CD4-positive, alpha-beta memory T cell (primary cell): ENCODE measurements around the gene LAMA3. TPM values are rescaled to one million over a fixed set of nuclear protein-coding genes. Genes with fewer than 3 reads are reported as not detected.

Experiments used
- CTCF ChIA-PET: fragments of 350-600 bp; sonication (Branson Sonifier 250); formaldehyde crosslinking; loops from one replicate; lab custom pipeline; 2021; ENCODE audit warnings: inconsistent platforms; ENCODE audit not compliant: partially characterized antibody; lab: Charles Lee
- POLR2A ChIA-PET: fragments of 350-600 bp; sonication (Branson Sonifier 250); formaldehyde crosslinking; loops from one replicate; lab custom pipeline; 2021; ENCODE audit not compliant: partially characterized antibody; lab: Charles Lee
- DNase-seq, 5 donors: peaks; one replicate each; pipeline versions ENCODE4 v3.0.0 to v3.0.0-alpha.2; 2020 to 2022; ENCODE audit warnings: mixed read lengths in 1 of 5
- H3K27ac ChIP-seq: one replicate; pipeline ENCODE4 v1.7.0; 2013; ENCODE audit warnings: low read depth, low read length
- H3K27me3 ChIP-seq: 2 replicates; pipeline ENCODE4 v1.7.0; 2013; ENCODE audit warnings: mild to moderate bottlenecking, low read length, moderate library complexity; ENCODE audit not compliant: insufficient read depth
- H3K36me3 ChIP-seq: 2 replicates; pipeline ENCODE4 v1.7.0; 2013; ENCODE audit warnings: mild to moderate bottlenecking, low read length, moderate library complexity; ENCODE audit not compliant: insufficient read depth
- H3K4me1 ChIP-seq: 2 replicates; pipeline ENCODE4 v1.7.0; 2013; ENCODE audit warnings: mild to moderate bottlenecking, low read length, moderate library complexity; ENCODE audit not compliant: insufficient read depth
- H3K4me3 ChIP-seq, 2 donors: one replicate each; pipeline ENCODE4 v1.7.0; 2013; ENCODE audit warnings: low read length in 2 of 2, mild to moderate bottlenecking in 1 of 2
- H3K9me3 ChIP-seq, 2 donors: one replicate each; pipeline ENCODE4 v1.7.0; 2013; ENCODE audit warnings: low read length in 2 of 2, control low read depth in 1 of 2; ENCODE audit not compliant: control insufficient read depth in 1 of 2
- H3K27ac Mint-ChIP-seq, 7 donors: one replicate each; pipeline ENCODE4 v1.8.0; 2020 to 2021; ENCODE audit warnings: mixed read lengths in 7 of 7, mild to moderate bottlenecking in 6 of 7, inconsistent platforms in 3 of 7, moderate library complexity in 3 of 7
- H3K27me3 Mint-ChIP-seq, 2 donors: one replicate each; pipeline ENCODE4 v1.8.0; 2020 to 2021; ENCODE audit warnings: mixed read lengths in 2 of 2
- H3K36me3 Mint-ChIP-seq, 2 donors: one replicate each; pipeline ENCODE4 v1.8.0; 2020 to 2021; ENCODE audit warnings: mixed read lengths in 2 of 2, inconsistent platforms in 1 of 2, mild to moderate bottlenecking in 1 of 2
- H3K4me1 Mint-ChIP-seq, 4 donors: one replicate each; pipeline ENCODE4 v1.8.0; 2020 to 2021; ENCODE audit warnings: mixed read lengths in 4 of 4, mild to moderate bottlenecking in 1 of 4
- H3K4me3 Mint-ChIP-seq, 8 donors: one replicate each; pipeline ENCODE4 v1.8.0; 2020 to 2021; ENCODE audit warnings: mixed read lengths in 8 of 8, mild to moderate bottlenecking in 7 of 8, moderate library complexity in 6 of 8, inconsistent platforms in 3 of 8
- H3K9me3 Mint-ChIP-seq, 8 donors: one replicate each; pipeline ENCODE4 v1.8.0; 2020 to 2021; ENCODE audit warnings: mixed read lengths in 8 of 8, mild to moderate bottlenecking in 5 of 8, inconsistent platforms in 3 of 8, moderate library complexity in 1 of 8
- intact Hi-C: fragments of 100-400 bp; cut with micrococcal nuclease; formaldehyde crosslinking; loops from one replicate; pipeline ENCODE4 v1.15.1; 2023
- polyA plus RNA-seq, 2 donors: library from polyadenylated mRNA; unstranded; fragments of 300-500 nt; fragmentation: Illumina TruSeq; gene quantifications; one replicate each; pipeline ENCODE4 v1.2.3, GENCODE V29; 2021
- total RNA-seq, 2 experiments: library from RNA; stranded (reverse); gene quantifications; one replicate each; pipeline ENCODE4 v1.2.3, GENCODE V29; 2021

LAMA3 gene
- total and polyA plus RNA-seq, 4 experiments from 2014 or later = not detected

DNA sequence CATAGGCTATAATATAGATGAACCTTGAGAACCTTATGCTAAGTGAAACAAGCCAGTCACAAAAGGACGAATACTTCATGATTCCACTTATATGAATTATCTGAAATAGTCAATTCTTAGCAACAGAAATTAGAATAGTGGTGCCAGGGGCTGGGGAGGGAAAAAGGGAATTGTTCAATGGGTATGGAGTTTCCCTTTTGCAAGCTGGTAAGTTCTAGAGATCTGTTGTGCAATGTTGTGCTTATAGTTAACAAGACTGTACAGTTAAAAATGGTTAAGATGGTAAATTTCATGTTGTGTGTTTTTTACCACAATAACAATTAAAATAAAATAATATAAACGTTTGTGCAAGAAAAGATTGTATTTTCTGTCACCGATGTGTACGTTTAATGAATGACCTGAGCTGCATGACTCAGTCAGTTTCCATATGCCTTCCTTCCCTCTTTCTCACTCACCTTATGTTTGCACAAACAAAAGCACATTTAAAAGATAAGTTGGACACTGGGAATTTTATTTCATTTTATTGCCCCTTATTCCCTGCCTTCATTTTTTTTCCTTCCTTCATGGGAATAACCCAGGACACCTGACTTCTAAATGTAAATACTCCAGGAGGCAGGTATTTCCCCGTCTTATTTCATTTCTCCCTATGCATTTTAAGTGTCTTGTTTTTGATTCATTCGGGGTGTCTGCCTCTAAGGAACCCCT, 181.6 kb downstream of the LAMA3 start:
- no peaks in the 10 kb centered on the region for H3K9me3 ChIP-seq
- H3K36me3 Mint-ChIP-seq = no peaks in the 10 kb centered on the region
- intact Hi-C loops = loop anchor here (5.0 kb wide), 1 partner anchor 44 kb away; no protein-coding TSS in a partner anchor
- H3K4me3 ChIP-seq = no peak overlapping the region
- H3K4me1 ChIP-seq = peaks cover 50% of the 10 kb centered on the region
- no peak overlapping the region for H3K27ac ChIP-seq
- POLR2A ChIA-PET = interaction anchor here (0.9 to 2.4 kb wide), 5 partner anchors 15 to 185 kb away, joined by 3 to 6 read pairs (median 4); no protein-coding TSS in a partner anchor
- no peaks in the 10 kb centered on the region for H3K36me3 ChIP-seq
- DNase-seq = no peak
- no peaks in the 10 kb centered on the region for H3K27me3 Mint-ChIP-seq
- no peaks in the 10 kb centered on the region for H3K27me3 ChIP-seq
- peaks cover 27 to 57% (median 45%) of the 10 kb centered on the region in 4 donors for H3K4me1 Mint-ChIP-seq
- CTCF ChIA-PET = interaction anchor here (2.0 kb wide), 1 partner anchor 48 kb away, joined by 11 read pairs; no protein-coding TSS in a partner anchor
- H3K27ac Mint-ChIP-seq = peak overlapping the region; percentile 93 to 98 (median 97)
- H3K4me3 Mint-ChIP-seq = peak overlapping the region in 7 of 8 donors; percentile 68 to 81 (median 72)
- H3K9me3 Mint-ChIP-seq = no peaks in the 10 kb centered on the region

- Mint-ChIP-seq H3K36me3 (no peaks in the 10 kb centered on the region), H3K27ac (peak overlapping the region; percentile 93 to 98 (median 97)), H3K4me3 (peak overlapping the region in 7 of 8 donors; percentile 68 to 81 (median 72)), H3K4me1 (peaks cover 23 to 51% (median 39%) of the 10 kb centered on the region in 4 donors), H3K9me3 (no peaks in the 10 kb centered on the region), H3K27me3 (no peaks in the 10 kb centered on the region)
- peak overlapping the region; percentile 7 for H3K27ac ChIP-seq
- no peaks in the 10 kb centered on the region for H3K9me3 ChIP-seq
- H3K4me1 ChIP-seq = peaks cover 44% of the 10 kb centered on the region
- H3K27me3 ChIP-seq = no peaks in the 10 kb centered on the region
- CTCF ChIA-PET = interaction anchor here (1.0 to 2.0 kb wide), 2 partner anchors 47 to 139 kb away, joined by 3 to 11 read pairs; no protein-coding TSS in a partner anchor
- POLR2A ChIA-PET = interaction anchor here (0.9 to 2.4 kb wide), 5 partner anchors 14 to 184 kb away, joined by 3 to 6 read pairs (median 4); no protein-coding TSS in a partner anchor
- intact Hi-C loops = loop anchor here (5.0 kb wide), 1 partner anchor 44 kb away; no protein-coding TSS in a partner anchor
- no peak overlapping the region for H3K4me3 ChIP-seq
- DNase-seq = peak; percentile 68 to 94 (median 76)
- H3K36me3 ChIP-seq = no peaks in the 10 kb centered on the region
These were observed 182.2 kb downstream of the LAMA3 start for GRCh38 chr18:23871410-23871809.

- POLR2A ChIA-PET = interaction anchor here (2.4 kb wide), 1 partner anchor 13 kb away, joined by 6 read pairs; no protein-coding TSS in a partner anchor
- H3K27me3 Mint-ChIP-seq = no peaks in the 10 kb centered on the region
- H3K36me3 ChIP-seq = no peaks in the 10 kb centered on the region
- H3K27ac ChIP-seq = peak overlapping the region; percentile 18
- CTCF ChIA-PET = no interaction called here
- H3K4me1 ChIP-seq = peaks cover 30% of the 10 kb centered on the region
- no peaks in the 10 kb centered on the region for H3K36me3 Mint-ChIP-seq
- intact Hi-C loops = loop anchor here (1.0 to 5.0 kb wide), 2 partner anchors 45 to 46 kb away; no protein-coding TSS in a partner anchor
- H3K27me3 ChIP-seq = no peaks in the 10 kb centered on the region
- H3K9me3 ChIP-seq = no peaks in the 10 kb centered on the region
- DNase-seq = peak; percentile 5 to 85 (median 17)
- peaks cover 21 to 37% (median 30%) of the 10 kb centered on the region in 4 donors for H3K4me1 Mint-ChIP-seq
- H3K4me3 ChIP-seq = no peak overlapping the region
- H3K4me3 Mint-ChIP-seq = peak overlapping the region in 7 of 8 donors; percentile 18 to 88 (median 65)
- H3K27ac Mint-ChIP-seq = peak overlapping the region; percentile 57 to 96 (median 92)
- no peaks in the 10 kb centered on the region for H3K9me3 Mint-ChIP-seq
These were observed 183.7 kb downstream of the LAMA3 start for GRCh38 chr18:23872701-23873550.

GRCh38 chr18:23875966-23876895, 187.0 kb downstream of the LAMA3 start:
- CTCF ChIA-PET = interaction anchor here (0.9 kb wide), 1 partner anchor 9 kb away, joined by 3 read pairs; no protein-coding TSS in a partner anchor
- H3K4me3 ChIP-seq = no peak overlapping the region
- no peaks in the 10 kb centered on the region for H3K27me3 ChIP-seq
- intact Hi-C loops = loop anchor here (2.0 kb wide), 1 partner anchor 17 kb away; no protein-coding TSS in a partner anchor
- H3K9me3 ChIP-seq = no peaks in the 10 kb centered on the region
- Mint-ChIP-seq H3K27ac (no peak overlapping the region), H3K27me3 (peaks cover 2 to 3% of the 10 kb centered on the region in 2 donors), H3K4me1 (peaks cover 18 to 24% (median 21%) of the 10 kb centered on the region in 4 donors), H3K36me3 (no peaks in the 10 kb centered on the region), H3K9me3 (no peaks in the 10 kb centered on the region), H3K4me3 (no peak overlapping the region)
- no peak for DNase-seq
- POLR2A ChIA-PET = no interaction called here
- H3K27ac ChIP-seq = no peak overlapping the region
- peaks cover 23% of the 10 kb centered on the region for H3K4me1 ChIP-seq
- H3K36me3 ChIP-seq = no peaks in the 10 kb centered on the region

DNA sequence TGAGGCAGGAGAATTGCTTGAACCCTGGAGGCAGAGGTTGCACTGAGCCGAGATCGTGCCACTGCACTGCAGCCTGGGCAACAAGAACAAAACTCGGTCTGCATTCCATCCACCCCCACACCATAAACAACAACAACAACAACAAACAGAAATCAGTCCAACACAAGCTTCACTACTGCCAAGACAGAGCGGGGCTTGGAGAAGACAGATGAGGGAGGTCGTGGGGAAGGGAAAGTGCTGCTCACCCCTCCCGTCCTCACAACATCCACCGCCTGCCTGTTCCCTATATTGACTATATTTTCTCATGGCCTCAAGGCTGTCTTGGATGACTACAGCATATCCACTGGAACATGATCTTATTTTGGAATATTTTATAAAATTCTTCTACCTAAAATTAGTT, 187.7 kb downstream of the LAMA3 start:
- H3K4me3 Mint-ChIP-seq = no peak overlapping the region
- peaks cover 2 to 3% of the 10 kb centered on the region in 2 donors for H3K27me3 Mint-ChIP-seq
- POLR2A ChIA-PET = no interaction called here
- H3K4me3 ChIP-seq = no peak overlapping the region
- no peaks in the 10 kb centered on the region for H3K9me3 ChIP-seq
- H3K9me3 Mint-ChIP-seq = no peaks in the 10 kb centered on the region
- H3K27ac ChIP-seq = no peak overlapping the region
- H3K4me1 Mint-ChIP-seq = peaks cover 12 to 17% (median 15%) of the 10 kb centered on the region in 4 donors
- DNase-seq = no peak
- H3K36me3 ChIP-seq = no peaks in the 10 kb centered on the region
- CTCF ChIA-PET = interaction anchor here (0.5 to 0.9 kb wide), 2 partner anchors 10 to 254 kb away, joined by 3 read pairs; no protein-coding TSS in a partner anchor
- no peak overlapping the region for H3K27ac Mint-ChIP-seq
- H3K36me3 Mint-ChIP-seq = no peaks in the 10 kb centered on the region
- H3K27me3 ChIP-seq = no peaks in the 10 kb centered on the region
- intact Hi-C loops = loop anchor here (2.0 kb wide), 1 partner anchor 16 kb away; no protein-coding TSS in a partner anchor
- peaks cover 16% of the 10 kb centered on the region for H3K4me1 ChIP-seq

- intact Hi-C loops = loop anchor here (2.0 kb wide), 1 partner anchor 15 kb away; no protein-coding TSS in a partner anchor
- Histone ChIP-seq H3K4me1 (peaks cover 11% of the 10 kb centered on the region), H3K9me3 (no peaks in the 10 kb centered on the region), H3K27me3 (no peaks in the 10 kb centered on the region), H3K27ac (no peak overlapping the region), H3K36me3 (no peaks in the 10 kb centered on the region), H3K4me3 (no peak overlapping the region)
- H3K36me3 Mint-ChIP-seq = no peaks in the 10 kb centered on the region
- H3K9me3 Mint-ChIP-seq = no peaks in the 10 kb centered on the region
- H3K27ac Mint-ChIP-seq = no peak overlapping the region
- ChIA-PET CTCF (interaction anchor here (0.5 to 0.9 kb wide), 2 partner anchors 11 to 254 kb away, joined by 3 read pairs; no protein-coding TSS in a partner anchor), POLR2A (no interaction called here)
- H3K4me3 Mint-ChIP-seq = no peak overlapping the region
- peaks cover 2 to 3% of the 10 kb centered on the region in 2 donors for H3K27me3 Mint-ChIP-seq
- peaks cover 8 to 12% (median 11%) of the 10 kb centered on the region in 4 donors for H3K4me1 Mint-ChIP-seq
- DNase-seq = no peak
These were observed 188.1 kb downstream of the LAMA3 start for GRCh38 chr18:23877371-23877770.
